Endometrial microvascular endothelial cells (primary cell): ENCODE measurements around the gene CYB5R3. TPM values are rescaled to one million over a fixed set of nuclear protein-coding genes. Genes with fewer than 3 reads are reported as not detected.
"Not testable (repeated sequence)": the region's sequence is repeated elsewhere in the genome, so short reads cannot be mapped to it uniquely, and the experiment has no call there.

Experiments
- in situ Hi-C: cut with HindIII; loops from 2 replicates; pipeline ENCODE4 v1.10.0; 2017; ENCODE audit warnings: low sequenced_read_pairs, low pct_unique_long_range_greater_than_20kb; ENCODE audit errors: inconsistent ontology term
- total RNA-seq: library from RNA; depleted of rRNA; stranded (reverse); fragments of >200 nt; gene quantifications from one replicate; pipeline ENCODE4 v1.2.3, GENCODE V29; 2015; ENCODE audit errors: inconsistent ontology term

CYB5R3 gene
- total RNA-seq, 1 donor from 2014 or later: 155 TPM

DNA sequence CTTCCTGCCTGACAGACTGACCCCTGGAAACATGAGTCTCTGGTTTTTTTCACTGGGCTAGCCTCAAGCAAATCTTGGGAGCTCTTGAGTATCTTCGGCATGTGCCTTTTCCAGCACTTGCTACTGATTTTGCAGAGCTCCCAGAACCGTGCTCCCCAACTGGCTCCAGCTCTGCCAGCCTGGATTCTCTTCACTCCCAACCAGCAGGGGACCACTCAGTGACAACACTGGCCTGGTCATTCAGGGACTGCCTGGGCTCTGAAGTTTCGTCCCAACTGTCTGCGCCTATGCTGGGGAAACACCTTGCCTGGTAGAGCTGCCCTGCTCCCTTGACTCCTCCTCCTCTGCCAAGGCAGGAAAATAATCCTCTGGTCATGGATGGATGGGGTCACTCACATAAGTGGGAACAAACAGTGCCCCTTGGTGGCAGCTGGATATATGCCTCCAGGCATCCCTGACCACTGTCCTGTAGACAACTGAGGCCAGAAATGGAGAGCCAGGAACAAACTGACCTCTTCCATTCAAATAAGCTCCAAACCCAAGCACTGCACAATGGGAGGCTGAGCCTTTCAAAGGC lies 64.7 kb downstream of the CYB5R3 start:
- in situ Hi-C loops: no loop called here

DNA sequence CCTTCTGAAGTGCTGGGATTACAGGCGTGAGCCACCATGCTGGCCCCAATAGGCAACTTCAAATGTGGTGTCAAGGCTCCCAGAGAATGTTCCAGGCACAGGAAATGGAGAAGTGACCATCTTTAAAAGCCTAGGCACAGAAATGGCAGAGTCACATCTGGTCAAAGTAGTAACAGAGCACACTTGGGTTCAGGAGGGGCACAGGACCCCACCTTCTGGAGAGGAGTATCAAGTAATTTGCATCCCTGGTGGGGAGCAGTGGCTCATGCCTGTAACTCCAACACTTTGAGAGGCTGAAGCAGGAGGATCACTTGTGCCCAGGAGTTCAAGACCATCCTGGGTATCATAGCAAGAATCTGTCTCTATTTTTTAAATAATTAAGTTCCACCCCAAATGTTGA lies 66.2 kb downstream of the CYB5R3 start:
- in situ Hi-C loops: no loop called here

DNA sequence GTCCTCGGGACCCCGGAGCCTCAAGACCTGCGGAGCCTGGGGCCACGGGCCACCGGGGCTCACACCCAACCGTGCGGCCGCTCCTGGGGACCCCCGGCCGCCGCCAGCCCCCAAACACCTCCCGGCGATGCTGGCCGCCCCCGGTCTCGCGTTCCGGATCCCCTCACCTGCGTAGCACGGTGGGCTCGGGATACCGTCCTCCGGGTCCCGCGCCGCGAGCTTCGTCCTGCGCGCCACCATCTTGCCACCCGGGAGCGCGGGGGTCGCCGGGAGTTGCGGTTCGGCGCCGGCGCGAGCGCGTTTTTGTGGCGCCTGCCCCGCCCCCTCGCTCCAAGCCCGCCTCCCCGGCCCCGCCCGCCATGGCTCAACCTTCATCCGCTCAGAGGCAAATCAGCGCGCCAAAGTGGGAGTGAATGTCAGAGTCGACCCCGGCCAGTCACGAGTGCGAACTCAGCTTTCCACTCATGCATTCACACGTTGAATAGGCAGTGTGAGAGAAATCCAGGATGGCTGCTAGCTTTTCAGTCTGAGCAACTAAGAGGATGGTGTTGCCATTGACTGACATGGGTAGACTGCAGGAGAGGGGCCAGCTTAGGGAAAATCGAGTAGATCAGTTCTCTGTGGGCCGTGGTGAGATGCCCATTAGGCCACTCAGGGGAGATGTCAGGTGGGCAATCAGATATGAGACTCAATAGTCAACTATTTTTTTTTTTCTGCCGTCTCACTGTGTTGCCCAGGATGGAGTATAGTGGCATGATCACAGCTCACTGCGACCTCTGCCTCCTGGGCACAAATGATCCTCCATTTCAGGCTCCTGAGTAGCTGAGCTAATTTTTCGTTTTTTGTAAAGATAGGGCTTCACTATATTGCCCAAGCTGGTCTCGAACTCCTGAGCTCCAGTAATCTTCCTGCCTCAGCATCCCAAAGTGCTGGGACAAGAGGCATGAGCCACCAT lies 67.2 kb downstream of the CYB5R3 start:
- in situ Hi-C loops: no loop called here

DNA sequence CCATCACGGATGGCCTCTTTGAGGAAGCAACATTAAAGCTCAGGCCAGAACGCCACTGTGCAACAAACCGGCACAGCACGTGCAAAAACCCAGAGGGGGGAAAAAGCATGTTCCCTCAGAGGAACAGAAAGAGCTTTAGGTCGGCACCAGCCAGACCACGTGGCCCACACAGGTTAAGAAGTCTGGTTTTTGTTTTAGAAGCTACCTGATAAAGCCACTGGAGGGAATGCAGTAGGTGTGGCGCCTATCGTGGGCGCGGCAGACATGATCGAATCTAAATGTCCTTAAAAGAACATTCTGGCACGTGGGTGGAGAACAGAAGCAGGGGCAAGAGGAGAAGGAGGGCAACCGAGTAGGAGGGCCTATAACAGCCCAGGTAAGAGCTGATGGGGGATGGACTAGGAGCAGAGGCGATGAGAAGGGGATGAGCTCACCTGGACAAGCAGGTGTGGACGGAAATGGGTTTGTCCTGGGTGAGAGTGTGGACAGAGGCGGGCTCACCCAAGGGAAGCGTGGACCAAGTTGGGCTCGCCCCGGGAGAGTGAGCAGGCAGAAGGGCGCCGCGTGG lies 67.9 kb downstream of the CYB5R3 start:
- in situ Hi-C loops: not testable (repeated sequence)

DNA sequence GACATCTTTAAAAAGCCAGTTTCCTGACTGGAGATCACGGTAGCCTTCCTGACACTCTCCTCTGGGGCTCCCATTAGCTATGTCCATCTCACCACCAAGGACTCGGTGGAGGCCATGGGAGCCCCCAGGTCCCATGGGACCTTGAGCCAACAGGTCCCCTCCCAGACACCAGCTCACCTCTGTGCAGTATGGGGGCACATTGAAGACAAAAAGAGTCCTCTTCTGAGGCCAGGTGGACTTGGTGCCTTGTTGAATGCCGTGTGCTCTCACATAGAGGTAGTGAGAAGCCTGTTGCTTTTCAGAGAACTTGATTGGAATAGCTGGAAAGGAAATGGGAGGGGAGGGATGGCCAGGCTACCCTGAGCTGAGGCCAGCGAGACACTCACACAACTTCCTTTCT lies 69.2 kb downstream of the CYB5R3 start:
- in situ Hi-C loops: not testable (repeated sequence)

- in situ Hi-C loops: no loop called here
These were observed 71.5 kb downstream of the CYB5R3 start for GRCh38 chr22:42577623-42578240.

- in situ Hi-C loops: not testable (repeated sequence)
These were observed 72.1 kb downstream of the CYB5R3 start for GRCh38 chr22:42577141-42577540.

GRCh38 chr22:42575996-42576574 lies 73.1 kb downstream of the CYB5R3 start:
- in situ Hi-C loops: not testable (repeated sequence)

- in situ Hi-C loops: not testable (repeated sequence)
These were observed 74.7 kb downstream of the CYB5R3 start for GRCh38 chr22:42574468-42574867.

DNA sequence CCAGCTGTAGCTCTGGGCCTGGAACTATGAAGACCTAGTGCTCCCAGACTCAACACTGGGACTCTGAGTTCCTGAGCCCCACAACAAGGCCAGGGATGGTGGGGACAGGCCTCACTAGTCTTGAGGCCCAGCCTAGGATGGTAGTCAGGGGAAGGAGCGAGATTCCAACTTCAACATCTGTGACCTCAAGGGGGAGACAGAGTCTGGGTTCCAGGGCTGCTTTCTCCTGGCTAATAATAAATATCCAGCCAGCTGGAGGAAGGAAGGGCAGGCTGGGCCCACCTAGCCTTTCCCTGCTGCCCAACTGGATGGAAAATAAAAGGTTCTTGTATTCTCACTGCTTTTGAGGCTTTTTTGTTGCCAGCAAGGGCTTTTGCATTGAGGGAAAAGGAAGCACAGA lies 75.1 kb downstream of the CYB5R3 start:
- in situ Hi-C loops: not testable (repeated sequence)

DNA sequence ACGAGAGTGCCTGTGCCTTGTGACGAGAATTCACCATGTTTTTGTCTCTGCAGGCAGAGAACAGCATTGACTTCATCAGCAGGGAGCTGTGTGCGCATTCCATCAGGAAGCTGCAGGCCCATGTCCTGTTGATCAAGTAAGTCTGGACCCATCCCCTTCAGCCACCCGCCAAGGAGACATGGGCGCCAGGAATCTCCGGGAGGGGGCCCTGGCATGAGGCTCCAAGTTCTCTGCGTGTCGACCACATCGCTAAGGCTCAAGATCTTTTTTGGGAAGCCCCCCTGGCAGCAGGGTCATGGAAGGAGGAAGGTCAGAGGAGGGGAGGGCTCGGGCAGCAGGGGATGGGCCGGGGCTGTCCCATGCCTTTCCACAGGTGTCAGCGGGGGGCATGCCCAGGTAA lies 78.1 kb downstream of the CYB5R3 start:
- in situ Hi-C loops: not testable (repeated sequence)

DNA sequence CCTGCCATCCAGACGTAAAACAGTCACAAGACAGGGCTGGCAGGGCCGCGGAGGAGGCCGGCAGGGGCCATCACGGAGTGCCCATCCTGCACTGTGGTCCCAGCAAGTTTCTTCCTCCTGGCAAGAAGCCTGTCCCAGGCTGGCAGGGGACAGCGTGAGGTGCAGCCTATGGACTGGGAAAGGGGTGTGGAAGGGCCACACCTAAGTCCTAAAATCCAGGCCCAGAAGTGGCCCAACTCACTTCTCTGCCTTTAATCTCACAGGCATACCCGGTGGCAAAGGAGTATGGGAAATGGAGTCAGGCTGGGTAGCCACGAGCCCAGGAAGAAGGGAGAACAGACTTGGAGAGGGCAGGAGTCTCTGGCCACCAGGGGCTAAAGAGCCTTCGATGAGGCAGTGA lies 78.6 kb downstream of the CYB5R3 start:
- in situ Hi-C loops: not testable (repeated sequence)

- in situ Hi-C loops: not testable (repeated sequence)
These were observed 81.2 kb downstream of the CYB5R3 start for GRCh38 chr22:42567950-42568349.

Other genes with a start within 250 kb of the CYB5R3 start
- not detected for gene NFAM1, start 217.0 kb downstream of the CYB5R3 start, total RNA-seq
- gene RRP7A, start 129.6 kb downstream of the CYB5R3 start, total RNA-seq: 54.3 TPM
- 0.74 TPM for gene SERHL2, start 95.4 kb downstream of the CYB5R3 start, total RNA-seq
- 36.5 TPM for gene POLDIP3, start 34.5 kb downstream of the CYB5R3 start, total RNA-seq
- gene ATP5MGL, start 8.8 kb downstream of the CYB5R3 start, total RNA-seq: not detected
- 28.7 TPM for gene A4GALT, start 71.5 kb upstream of the CYB5R3 start, total RNA-seq
- 49.6 TPM for gene ARFGAP3, start 207.9 kb upstream of the CYB5R3 start, total RNA-seq